GM23248 (cell line): ENCODE measurements around the gene RNF224. TPM values are rescaled to one million over a fixed set of nuclear protein-coding genes. Genes with fewer than 3 reads are reported as not detected.
"Not testable (repeated sequence)": the region's sequence is repeated elsewhere in the genome, so short reads cannot be mapped to it uniquely, and the experiment has no call there.

Experiments
- DNase-seq: peaks from one replicate; pipeline ENCODE4 v3.0.0-alpha.2; 2015
- H2AFZ ChIP-seq: fragments of 200-600 bp; sonication (generic); 2 replicates; pipeline ENCODE4 v1.6.1; 2016; ENCODE audit warnings: antibody characterized with exemption
- H3F3A ChIP-seq: fragments of 200-600 bp; sonication (generic); 2 replicates; pipeline ENCODE4 v1.6.1; 2016; ENCODE audit warnings: mild to moderate bottlenecking, antibody characterized with exemption, mixed run types; ENCODE audit not compliant: insufficient read depth
- H3K27ac ChIP-seq: fragments of 200-600 bp; sonication (generic); 2 replicates; pipeline ENCODE4 v1.5.1; 2016; ENCODE audit warnings: mild to moderate bottlenecking
- H3K27me3 ChIP-seq: fragments of 200-600 bp; sonication (generic); replicated peaks from 2 replicates; pipeline ENCODE4 v1.6.1; 2016; ENCODE audit warnings: mild to moderate bottlenecking; ENCODE audit not compliant: insufficient read depth
- H3K36me3 ChIP-seq: fragments of 200-600 bp; sonication (generic); 2 replicates; pipeline ENCODE4 v1.6.1; 2016; ENCODE audit warnings: low read depth, mild to moderate bottlenecking
- H3K4me1 ChIP-seq: fragments of 200-600 bp; sonication (generic); 2 replicates; pipeline ENCODE4 v1.6.1; 2016; ENCODE audit warnings: mild to moderate bottlenecking; ENCODE audit not compliant: insufficient read depth
- H3K4me2 ChIP-seq: fragments of 200-600 bp; sonication (generic); one replicate; pipeline ENCODE4 v1.6.1; 2016; ENCODE audit warnings: mild to moderate bottlenecking; ENCODE audit not compliant: unreplicated experiment
- H3K4me3 ChIP-seq: fragments of 200-600 bp; sonication (generic); 2 replicates; pipeline ENCODE4 v1.5.1; 2016; ENCODE audit warnings: mild to moderate bottlenecking
- H3K79me2 ChIP-seq: fragments of 200-600 bp; sonication (generic); 2 replicates; pipeline ENCODE4 v1.6.1; 2016; ENCODE audit warnings: mild to moderate bottlenecking; ENCODE audit not compliant: insufficient read depth
- H3K9ac ChIP-seq: fragments of 200-600 bp; sonication (generic); 2 replicates; pipeline ENCODE4 v1.6.1; 2016; ENCODE audit warnings: mild to moderate bottlenecking
- H3K9me2 ChIP-seq: fragments of 200-600 bp; sonication (generic); 2 replicates; pipeline ENCODE4 v1.6.1; 2016; ENCODE audit warnings: mixed run types, mild to moderate bottlenecking, moderate library complexity; ENCODE audit not compliant: insufficient read depth
- H3K9me3 ChIP-seq: fragments of 200-600 bp; sonication (generic); one replicate; pipeline ENCODE4 v1.6.1; 2017; ENCODE audit warnings: low read depth
- H4K20me1 ChIP-seq: fragments of 200-600 bp; sonication (generic); 2 replicates; pipeline ENCODE4 v1.6.0; 2016; ENCODE audit not compliant: insufficient read depth
- EZH2 ChIP-seq: fragments of 200-600 bp; sonication (generic); IDR thresholded peaks from 2 replicates; pipeline ENCODE4 v1.6.1; 2018; ENCODE audit warnings: antibody characterized with exemption, mild to moderate bottlenecking; ENCODE audit not compliant: insufficient read depth, poor library complexity, severe bottlenecking
- EZH2phosphoT487 ChIP-seq: fragments of 200-600 bp; sonication (generic); IDR thresholded peaks from 2 replicates; pipeline ENCODE4 v1.6.1; 2018; ENCODE audit warnings: antibody characterized with exemption, moderate library complexity, mild to moderate bottlenecking, low read depth; ENCODE audit not compliant: insufficient read depth
- WGBS, 2 experiments: methylation state at CpG; one replicate each; pipeline ENCODE4 v1.1.6; 2015 to 2017; ENCODE audit warnings: low lambda C conversion rate in 2 of 2, low coverage in 1 of 2; ENCODE audit errors: missing lambda C conversion rate in 2 of 2; 5-methylcytosine and 5-hydroxymethylcytosine counted together
- in situ Hi-C: fragments of 300-500 bp; cut with MboI; formaldehyde crosslinking; loops from 2 replicates; pipeline ENCODE4 v1.15.0; 2020
- polyA plus RNA-seq: library from polyadenylated mRNA; unstranded; fragments of >200 nt; fragmentation: Nextera tagmentation; extraction: Ambion mirVana; gene quantifications from 2 replicates; pipeline ENCODE4 v1.2.1, GENCODE V29; 2016
- total RNA-seq: library from RNA; depleted of rRNA; stranded (reverse); fragments of >200 nt; shearing (Covaris generic); gene quantifications from 2 replicates; pipeline ENCODE4 v1.2.3, GENCODE V29; 2014

The RNF224 gene
- total and polyA plus RNA-seq, 2 experiments from 2014 or later: not detected

DNA sequence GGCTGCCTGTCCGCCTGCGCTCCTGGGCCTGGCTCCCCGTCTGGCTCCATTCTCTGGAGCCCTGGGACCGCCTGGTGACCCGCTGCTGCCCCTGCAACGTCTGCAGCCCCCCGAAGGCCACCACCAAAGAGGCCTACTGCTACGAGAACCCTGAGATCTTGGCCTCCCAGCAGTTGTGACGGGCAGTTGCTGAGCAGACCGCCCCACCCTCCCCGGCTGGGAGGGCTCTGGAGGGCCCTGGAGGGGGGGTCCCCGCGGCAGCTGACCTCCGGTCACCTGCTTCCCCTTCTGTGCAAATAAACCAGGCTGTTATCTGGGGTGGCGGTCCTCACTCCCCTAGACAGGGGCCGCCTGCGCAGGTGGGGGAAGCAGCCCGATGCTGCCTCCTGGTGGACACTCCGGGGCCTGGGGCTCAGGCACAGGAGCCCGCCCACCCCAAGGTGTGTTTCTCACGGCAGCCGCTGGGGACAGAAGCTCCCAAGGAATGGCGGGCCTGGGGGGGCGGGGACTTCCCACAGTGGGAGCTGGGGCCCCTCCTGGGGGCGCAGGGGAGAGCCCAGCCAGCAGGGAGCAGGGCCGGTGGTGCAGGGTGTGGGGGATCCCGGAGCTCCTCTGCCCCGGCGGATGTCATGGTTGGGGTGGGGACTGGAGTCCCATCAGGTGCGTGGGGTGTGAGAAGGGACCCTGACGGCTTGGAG is 9.1 kb downstream of the RNF224 start:
- Histone ChIP-seq H3K4me3 (no peak overlapping the region), H3K27ac (no peak overlapping the region), H3K36me3 (no peaks in the 10 kb centered on the region), H3K9me2 (no peaks in the 10 kb centered on the region), H3K4me1 (no peaks in the 10 kb centered on the region), H3K4me2 (no peak overlapping the region), H2AFZ (no peak overlapping the region), H3K27me3 (no peaks in the 10 kb centered on the region), H3K79me2 (peaks cover 25% of the 10 kb centered on the region), H3F3A (no peaks in the 10 kb centered on the region; the same call in 1 of the 2 replicates), H3K9ac (no peak overlapping the region), H4K20me1 (no peaks in the 10 kb centered on the region), H3K9me3 (no peaks in the 10 kb centered on the region)
- WGBS, 2 experiments: 12 to 16% methylated on average over 24 to 30 of the region's 31 CpGs
- DNase-seq: peak; percentile 89
- in situ Hi-C loops: no loop called here
- no peak for TF ChIP-seq EZH2phosphoT487
- TF ChIP-seq EZH2: no peak

DNA sequence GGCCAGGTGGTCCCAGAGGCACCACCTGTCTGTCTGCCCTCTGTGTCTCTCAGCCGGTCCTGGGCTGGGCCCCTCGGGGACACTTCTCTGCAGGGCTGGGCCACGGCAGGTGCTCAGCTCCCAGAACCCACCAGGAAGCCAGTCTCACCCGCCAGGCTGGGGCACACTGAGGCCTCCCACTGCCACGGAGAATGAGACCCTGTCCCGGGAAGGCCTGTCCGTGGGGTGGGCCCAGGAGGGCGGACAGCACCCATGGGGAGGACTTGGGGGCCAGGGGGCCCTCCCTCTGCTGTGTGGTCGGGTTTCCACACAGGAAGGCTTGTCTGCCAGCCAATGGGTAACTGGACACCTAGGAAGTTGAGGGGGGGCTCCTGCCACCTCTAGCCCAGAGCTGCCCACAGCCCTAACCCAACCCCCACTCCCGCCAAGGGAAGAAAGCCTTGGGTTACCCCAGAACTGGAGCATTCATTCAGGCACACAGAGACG is 9.7 kb downstream of the RNF224 start:
- Histone ChIP-seq H3K36me3 (peaks cover 3% of the 10 kb centered on the region; the same call in 1 of the 2 replicates), H3K9me3 (no peaks in the 10 kb centered on the region), H2AFZ (no peak overlapping the region), H3K4me3 (no peak overlapping the region), H3K9ac (no peak overlapping the region), H3K4me1 (no peaks in the 10 kb centered on the region), H3F3A (no peaks in the 10 kb centered on the region; the same call in 1 of the 2 replicates), H3K9me2 (no peaks in the 10 kb centered on the region), H4K20me1 (no peaks in the 10 kb centered on the region), H3K27me3 (no peaks in the 10 kb centered on the region), H3K4me2 (no peak overlapping the region), H3K79me2 (peaks cover 29% of the 10 kb centered on the region), H3K27ac (no peak overlapping the region)
- TF ChIP-seq EZH2phosphoT487 (no peak), EZH2 (no peak)
- WGBS, 2 experiments: 44 to 48% methylated on average over 11 of the region's 11 CpGs
- DNase-seq: no peak
- in situ Hi-C loops: no loop called here

DNA sequence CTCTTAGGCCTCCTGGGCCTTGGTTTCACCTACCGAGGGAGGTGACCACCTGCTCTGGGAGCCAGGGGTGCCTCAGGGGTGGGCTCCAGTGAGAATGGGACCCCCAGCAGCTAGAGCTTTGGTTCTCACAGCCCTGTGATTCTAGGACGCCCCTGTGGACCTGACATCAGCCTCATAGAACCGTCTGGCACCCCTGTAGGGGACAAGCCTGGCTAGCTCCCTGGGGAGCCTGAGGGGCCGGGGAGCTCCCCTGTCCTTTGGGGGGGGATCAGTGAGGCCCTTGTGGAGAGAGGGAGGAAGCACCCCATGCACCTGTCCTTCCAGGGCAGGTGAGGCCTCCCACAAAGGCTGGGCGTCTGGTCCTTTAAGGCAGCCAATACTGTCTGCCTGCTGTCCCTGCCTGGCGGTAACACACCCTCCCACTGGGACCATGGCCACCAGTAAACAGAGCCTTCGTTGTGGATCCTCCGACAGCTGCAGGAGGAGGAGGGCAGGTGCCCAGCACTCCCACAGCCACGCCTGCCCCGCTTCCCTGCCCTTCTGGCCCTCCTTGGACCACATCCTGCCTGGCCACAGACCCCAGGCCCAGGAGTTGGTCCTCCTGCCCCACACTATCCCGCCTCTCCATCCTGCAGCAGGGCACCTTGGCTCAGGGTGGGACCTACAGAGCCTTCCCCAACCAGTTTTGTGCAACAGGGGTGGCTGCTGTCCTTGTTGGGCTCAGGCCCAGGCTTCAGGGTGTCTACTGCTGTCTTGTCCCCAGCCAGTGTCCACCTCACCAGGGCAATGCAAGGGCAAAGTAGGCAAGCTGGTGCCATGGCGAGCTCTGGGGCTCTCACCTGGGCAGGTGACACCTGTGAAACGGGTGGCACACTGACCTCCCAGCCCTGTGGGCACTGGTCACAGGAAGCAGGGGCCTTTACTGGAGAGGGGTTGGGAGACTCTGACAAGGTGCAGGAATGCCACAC is 10.7 kb downstream of the RNF224 start:
- in situ Hi-C loops: no loop called here

DNA sequence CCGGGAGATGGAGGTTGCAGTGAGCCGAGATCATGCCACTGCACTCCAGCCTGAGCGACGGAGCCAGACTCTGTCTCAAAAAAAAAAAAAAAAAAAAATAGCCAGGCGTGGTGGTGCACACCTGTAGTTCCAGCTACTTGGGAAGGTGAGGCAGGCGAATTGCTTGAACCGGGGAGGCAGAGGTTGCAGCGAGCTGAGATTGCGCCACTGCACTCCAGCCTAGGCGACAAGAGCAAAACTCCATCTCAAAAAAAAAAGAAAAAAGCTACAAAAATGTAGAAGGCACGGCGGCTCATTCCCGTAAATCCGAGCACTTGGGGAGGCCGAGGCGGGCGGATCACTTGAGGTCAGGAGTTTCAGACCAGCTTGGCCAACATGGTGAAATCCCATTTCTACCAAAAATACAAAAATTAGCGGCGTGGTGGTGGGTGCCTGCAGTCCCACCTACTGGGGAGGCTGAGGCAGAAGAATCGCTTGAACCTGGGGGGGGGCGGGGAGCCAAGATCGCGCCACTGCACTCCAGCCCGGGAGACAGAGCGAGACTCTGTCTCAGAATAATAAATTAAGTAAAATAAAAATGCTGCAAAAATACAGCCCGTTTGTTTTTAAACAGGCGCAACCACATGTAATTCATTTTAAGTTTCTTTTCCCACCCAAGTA is 12.4 kb downstream of the RNF224 start:
- peak overlapping the region; percentile 55 for H2AFZ ChIP-seq
- WGBS, 2 experiments: 30 to 31% methylated on average over 25 to 27 of the region's 27 CpGs
- in situ Hi-C loops: not testable (repeated sequence)

More for the DNA sequence above, 10.7 kb downstream of the RNF224 start:
- Histone ChIP-seq H2AFZ (no peak overlapping the region), H3K4me2 (no peak overlapping the region), H3K9me3 (no peaks in the 10 kb centered on the region), H3K4me1 (peaks cover 9% of the 10 kb centered on the region; the same call in 1 of the 2 replicates), H3K36me3 (peaks cover 12% of the 10 kb centered on the region; the same call in 1 of the 2 replicates), H3K9ac (no peak overlapping the region), H3K79me2 (peaks cover 39% of the 10 kb centered on the region), H3K27me3 (no peaks in the 10 kb centered on the region), H3K27ac (no peak overlapping the region), H4K20me1 (peaks cover 9% of the 10 kb centered on the region; the same call in 1 of the 2 replicates), H3K9me2 (no peaks in the 10 kb centered on the region), H3K4me3 (no peak overlapping the region), H3F3A (peaks cover 6% of the 10 kb centered on the region)
- no peak for TF ChIP-seq EZH2phosphoT487
- TF ChIP-seq EZH2: no peak
- DNase-seq: no peak
- WGBS, 2 experiments: 86 to 88% methylated on average over 12 to 13 of the region's 13 CpGs

More for the DNA sequence above, 12.4 kb downstream of the RNF224 start:
- not testable (repeated sequence) for H3K9me2 ChIP-seq, DNase-seq, H3K9me3 ChIP-seq, H3K27me3 ChIP-seq
- Histone ChIP-seq H3K4me3 (peak overlapping the region; percentile 78), H3K27ac (peak overlapping the region; percentile 95), H3K4me2 (peak overlapping the region; percentile 95), H3K79me2 (peaks cover 54% of the 10 kb centered on the region), H3F3A (peaks cover 22% of the 10 kb centered on the region), H3K9ac (peak overlapping the region; percentile 95), H3K4me1 (peaks cover 13% of the 10 kb centered on the region; the same call in 1 of the 2 replicates), H4K20me1 (peaks cover 19% of the 10 kb centered on the region; the same call in 1 of the 2 replicates), H3K36me3 (peaks cover 18% of the 10 kb centered on the region)
